ENCODE results near the gene DNAJB1. TPM values are rescaled to one million over a fixed set of nuclear protein-coding genes. Genes with fewer than 3 reads are reported as not detected.

Gene DNAJB1
- total RNA-seq, 2 experiments from 2014 or later, result 48.1 to 49.5 TPM

- Mint-ChIP-seq H3K27ac (no peak overlapping the region), H3K9me3 (no peaks in the 10 kb centered on the region), H3K4me3 (no peak overlapping the region), H3K27me3 (ENCODE audit: low read depth) (no peaks in the 10 kb centered on the region), H3K4me1 (ENCODE audit: low read depth) (peaks cover 41% of the 10 kb centered on the region), H3K36me3 (ENCODE audit: low read depth) (no peaks in the 10 kb centered on the region)
- intact Hi-C loops (cut with micrococcal nuclease), result no loop called here
- DNase-seq, result no peak
- CTCF ChIA-PET, result interaction anchor here (1.0 to 5.1 kb wide), 2 partner anchors 11 to 48 kb away, joined by 3 to 18 read pairs; no protein-coding TSS in a partner anchor
Measured at GRCh38 chr19:14502334-14503092, 15.7 kb downstream of the DNAJB1 start.

GRCh38 chr19:14497228-14497921 lies 20.8 kb downstream of the DNAJB1 start:
- Mint-ChIP-seq H3K4me3 (peak overlapping the region; percentile 77), H3K27me3 (ENCODE audit: low read depth) (no peaks in the 10 kb centered on the region), H3K27ac (no peak overlapping the region), H3K4me1 (ENCODE audit: low read depth) (peaks cover 17% of the 10 kb centered on the region), H3K9me3 (no peaks in the 10 kb centered on the region), H3K36me3 (ENCODE audit: low read depth) (no peaks in the 10 kb centered on the region)
- no peak for DNase-seq
- intact Hi-C loops (cut with micrococcal nuclease), result no loop called here
- CTCF ChIA-PET, result interaction anchor here (0.9 to 2.3 kb wide), 6 partner anchors 9 to 25 kb away, joined by 3 to 6 read pairs (median 4); no protein-coding TSS in a partner anchor

- H3K27me3 Mint-ChIP-seq (ENCODE audit: low read depth), result no peaks in the 10 kb centered on the region
- intact Hi-C loops (cut with micrococcal nuclease), result no loop called here
- no peak for DNase-seq
- peaks cover 17% of the 10 kb centered on the region for H3K4me1 Mint-ChIP-seq (ENCODE audit: low read depth)
- H3K9me3 Mint-ChIP-seq, result no peaks in the 10 kb centered on the region
- H3K36me3 Mint-ChIP-seq (ENCODE audit: low read depth), result no peaks in the 10 kb centered on the region
- H3K4me3 Mint-ChIP-seq, result peak overlapping the region; percentile 77
- CTCF ChIA-PET, result interaction anchor here (0.9 to 2.5 kb wide), 5 partner anchors 9 to 24 kb away, joined by 3 to 26 read pairs (median 4); no protein-coding TSS in a partner anchor
- no peak overlapping the region for H3K27ac Mint-ChIP-seq
Measured at GRCh38 chr19:14496834-14497227, 21.4 kb downstream of the DNAJB1 start.

GRCh38 chr19:14496029-14496833 lies 22.0 kb downstream of the DNAJB1 start, which contains the start of gene GIPC1:
Gene GIPC1 (minus strand): TSS chr19:14496127. CDS start chr19:14482976, 13,151 bp downstream.
- Mint-ChIP-seq H3K36me3 (ENCODE audit: low read depth) (peaks cover 3% of the 10 kb centered on the region), H3K9me3 (no peaks in the 10 kb centered on the region), H3K27ac (peak within 1 kb of the TSS; percentile 26), H3K4me1 (ENCODE audit: low read depth) (peaks cover 17% of the 10 kb centered on the region), H3K4me3 (peak within 1 kb of the TSS; percentile 77), H3K27me3 (ENCODE audit: low read depth) (no peaks in the 10 kb centered on the region)
- CTCF ChIA-PET, result interaction anchor here (1.1 to 2.5 kb wide), 5 partner anchors 9 to 24 kb away, joined by 4 to 26 read pairs (median 9); no protein-coding TSS in a partner anchor
- DNase-seq, result peak; percentile 85
- intact Hi-C loops (cut with micrococcal nuclease), result no loop called here

GRCh38 chr19:14495672-14496028 lies 22.5 kb downstream of the DNAJB1 start:
- intact Hi-C loops (cut with micrococcal nuclease), result no loop called here
- H3K27me3 Mint-ChIP-seq (ENCODE audit: low read depth), result no peaks in the 10 kb centered on the region
- H3K36me3 Mint-ChIP-seq (ENCODE audit: low read depth), result peaks cover 3% of the 10 kb centered on the region
- CTCF ChIA-PET, result interaction anchor here (0.8 to 2.5 kb wide), 5 partner anchors 8 to 61 kb away, joined by 3 to 26 read pairs (median 9); no protein-coding TSS in a partner anchor
- peak overlapping the region; percentile 77 for H3K4me3 Mint-ChIP-seq
- peak overlapping the region; percentile 26 for H3K27ac Mint-ChIP-seq
- no peaks in the 10 kb centered on the region for H3K9me3 Mint-ChIP-seq
- DNase-seq, result no peak
- H3K4me1 Mint-ChIP-seq (ENCODE audit: low read depth), result peaks cover 17% of the 10 kb centered on the region

GRCh38 chr19:14494910-14495671 lies 23.1 kb downstream of the DNAJB1 start:
- no peaks in the 10 kb centered on the region for H3K9me3 Mint-ChIP-seq
- peaks cover 17% of the 10 kb centered on the region for H3K4me1 Mint-ChIP-seq (ENCODE audit: low read depth)
- H3K27ac Mint-ChIP-seq, result peak overlapping the region; percentile 26
- H3K4me3 Mint-ChIP-seq, result peak overlapping the region; percentile 77
- H3K27me3 Mint-ChIP-seq (ENCODE audit: low read depth), result no peaks in the 10 kb centered on the region
- CTCF ChIA-PET, result interaction anchor here (0.8 to 2.5 kb wide), 5 partner anchors 8 to 61 kb away, joined by 3 to 26 read pairs (median 9); no protein-coding TSS in a partner anchor
- DNase-seq, result no peak
- H3K36me3 Mint-ChIP-seq (ENCODE audit: low read depth), result peaks cover 3% of the 10 kb centered on the region
- intact Hi-C loops (cut with micrococcal nuclease), result no loop called here

- peaks cover 7% of the 10 kb centered on the region for H3K36me3 Mint-ChIP-seq (ENCODE audit: low read depth)
- H3K27ac Mint-ChIP-seq, result no peak overlapping the region
Measured at GRCh38 chr19:14494411-14494810, 23.8 kb downstream of the DNAJB1 start.

GRCh38 chr19:14492756-14493337 lies 25.4 kb downstream of the DNAJB1 start:
- no peak for DNase-seq
- no peaks in the 10 kb centered on the region for H3K9me3 Mint-ChIP-seq
- H3K36me3 Mint-ChIP-seq (ENCODE audit: low read depth), result peaks cover 9% of the 10 kb centered on the region
- H3K27me3 Mint-ChIP-seq (ENCODE audit: low read depth), result no peaks in the 10 kb centered on the region
- H3K27ac Mint-ChIP-seq, result no peak overlapping the region
- CTCF ChIA-PET, result interaction anchor here (1.2 to 4.3 kb wide), 2 partner anchors 12 to 61 kb away, joined by 3 to 20 read pairs; no protein-coding TSS in a partner anchor
- peaks cover 17% of the 10 kb centered on the region for H3K4me1 Mint-ChIP-seq (ENCODE audit: low read depth)
- intact Hi-C loops (cut with micrococcal nuclease), result no loop called here
- no peak overlapping the region for H3K4me3 Mint-ChIP-seq

More at GRCh38 chr19:14494411-14494810, 23.8 kb downstream of the DNAJB1 start:
- Mint-ChIP-seq H3K4me3 (peak overlapping the region; percentile 22), H3K27me3 (ENCODE audit: low read depth) (no peaks in the 10 kb centered on the region), H3K9me3 (no peaks in the 10 kb centered on the region), H3K4me1 (ENCODE audit: low read depth) (peaks cover 17% of the 10 kb centered on the region)
- intact Hi-C loops (cut with micrococcal nuclease), result no loop called here
- CTCF ChIA-PET, result interaction anchor here (1.7 to 2.5 kb wide), 2 partner anchors 11 to 14 kb away, joined by 9 to 26 read pairs; no protein-coding TSS in a partner anchor
- DNase-seq, result no peak

- no peaks in the 10 kb centered on the region for H3K27me3 Mint-ChIP-seq (ENCODE audit: low read depth)
- no peak for DNase-seq
- H3K9me3 Mint-ChIP-seq, result no peaks in the 10 kb centered on the region
- no peak overlapping the region for H3K4me3 Mint-ChIP-seq
- H3K4me1 Mint-ChIP-seq (ENCODE audit: low read depth), result peaks cover 5% of the 10 kb centered on the region
- CTCF ChIA-PET, result interaction anchor here (0.5 to 1.8 kb wide), 6 partner anchors 8 to 67 kb away, joined by 3 to 10 read pairs (median 4); partner anchors contain the start of gene GIPC1
- intact Hi-C loops (cut with micrococcal nuclease), result loop anchor here (2.0 kb wide), 1 partner anchor 291 kb away; no protein-coding TSS in a partner anchor
- H3K36me3 Mint-ChIP-seq (ENCODE audit: low read depth), result peaks cover 13% of the 10 kb centered on the region
- no peak overlapping the region for H3K27ac Mint-ChIP-seq
Measured at GRCh38 chr19:14487370-14488125, 30.6 kb downstream of the DNAJB1 start.

GRCh38 chr19:14482172-14482941 lies 35.8 kb downstream of the DNAJB1 start:
- H3K9me3 Mint-ChIP-seq, result no peaks in the 10 kb centered on the region
- intact Hi-C loops (cut with micrococcal nuclease), result no loop called here

More at GRCh38 chr19:14482172-14482941, 35.8 kb downstream of the DNAJB1 start:
- Mint-ChIP-seq H3K27me3 (ENCODE audit: low read depth) (no peaks in the 10 kb centered on the region), H3K4me1 (ENCODE audit: low read depth) (peaks cover 5% of the 10 kb centered on the region), H3K36me3 (ENCODE audit: low read depth) (peaks cover 6% of the 10 kb centered on the region), H3K27ac (no peak overlapping the region), H3K4me3 (no peak overlapping the region)
- CTCF ChIA-PET, result interaction anchor here (0.6 to 7.6 kb wide), 7 partner anchors 10 to 580 kb away, joined by 3 to 55 read pairs (median 9); partner anchors contain the start of genes GIPC1 and PKN1
- no peak for DNase-seq
